Measurements from ENCODE around the gene MARK3. TPM values are rescaled to one million over a fixed set of nuclear protein-coding genes. Genes with fewer than 3 reads are reported as not detected.

MARK3 gene
- total RNA-seq, 1 donor from 2014 or later, result 77.9 TPM

DNA sequence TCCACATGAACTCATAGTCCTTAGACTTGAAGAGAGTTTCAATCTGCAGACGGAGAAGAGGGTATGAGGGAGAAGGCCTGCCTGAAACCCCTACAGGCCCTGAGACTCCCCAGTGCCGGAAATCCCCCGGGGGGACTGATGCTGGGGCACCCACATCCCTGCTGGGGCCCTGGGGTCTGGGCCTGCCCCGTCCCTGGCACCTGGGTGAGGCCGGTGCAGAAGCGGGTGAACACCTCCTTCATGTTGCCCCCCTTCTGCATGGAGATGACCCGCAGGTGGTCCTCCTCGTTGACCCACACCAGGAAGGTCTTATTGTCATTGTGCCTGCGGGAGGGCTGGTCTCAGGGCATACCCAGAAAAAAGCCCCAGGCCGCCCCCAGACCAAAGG, 135.0 kb downstream of the MARK3 start:
- DNase-seq (ENCODE audit: low read depth) (no peak), FAIRE-seq (no peak)
- Histone ChIP-seq H3K36me3 (ENCODE audit: control insufficient read depth, insufficient read depth, low read length) (no peaks in the 10 kb centered on the region), H3K4me3 (ENCODE audit: low read depth, low read length) (peak overlapping the region; percentile 47), H3K27me3 (ENCODE audit: control insufficient read depth, insufficient read depth, low read length) (peaks cover 5% of the 10 kb centered on the region)
- TF ChIP-seq CTCF (IDR thresholded peaks at IDR 0.05; ENCODE audit: insufficient read depth, low read length, severe bottlenecking), result no peak

GRCh38 chr14:103520657-103521437, 135.6 kb downstream of the MARK3 start:
- DNase-seq (ENCODE audit: low read depth), result no peak
- FAIRE-seq, result no peak

DNA sequence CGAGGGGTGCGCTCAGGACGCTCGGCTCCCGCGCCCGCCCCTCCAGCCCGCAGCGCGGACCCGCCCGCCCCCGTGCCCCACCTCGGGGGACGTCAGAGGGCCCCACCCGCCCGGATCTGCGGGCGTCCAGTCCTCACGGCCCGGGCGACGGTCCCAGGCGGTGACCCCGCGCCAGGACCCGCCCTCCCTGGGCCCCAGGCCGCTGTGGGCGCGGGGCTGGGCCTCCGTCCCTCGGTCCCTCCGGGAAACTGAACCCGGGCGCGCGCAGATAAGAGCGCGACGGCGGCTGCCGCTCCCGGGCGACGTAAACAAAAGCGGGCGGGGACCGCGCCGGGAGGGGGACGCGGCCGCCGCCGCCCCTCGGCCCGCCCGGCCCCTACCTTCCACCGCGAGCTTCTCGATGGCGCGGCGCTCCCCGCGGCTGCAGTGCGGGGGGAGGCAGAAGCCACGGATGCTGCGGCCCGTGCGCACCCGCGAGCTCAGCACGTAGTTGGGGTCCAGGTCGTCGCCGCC, 136.3 kb downstream of the MARK3 start:
- DNase-seq (ENCODE audit: low read depth), result no peak
- no peak for TF ChIP-seq CTCF (IDR thresholded peaks at IDR 0.05; ENCODE audit: insufficient read depth, low read length, severe bottlenecking)
- peak overlapping the region; percentile 47 for H3K4me3 ChIP-seq (ENCODE audit: low read depth, low read length)
- peaks cover 5% of the 10 kb centered on the region for H3K27me3 ChIP-seq (ENCODE audit: control insufficient read depth, insufficient read depth, low read length)
- no peaks in the 10 kb centered on the region for H3K36me3 ChIP-seq (ENCODE audit: control insufficient read depth, insufficient read depth, low read length)
- FAIRE-seq, result no peak

More at GRCh38 chr14:103520657-103521437, 135.6 kb downstream of the MARK3 start:
- Histone ChIP-seq H3K4me3 (ENCODE audit: low read depth, low read length) (peak overlapping the region; percentile 47), H3K36me3 (ENCODE audit: control insufficient read depth, insufficient read depth, low read length) (no peaks in the 10 kb centered on the region), H3K27me3 (ENCODE audit: control insufficient read depth, insufficient read depth, low read length) (peaks cover 5% of the 10 kb centered on the region)
- TF ChIP-seq CTCF (IDR thresholded peaks at IDR 0.05; ENCODE audit: insufficient read depth, low read length, severe bottlenecking), result peak; percentile 62

- Histone ChIP-seq H3K4me3 (ENCODE audit: low read depth, low read length) (peak overlapping the region; percentile 47), H3K36me3 (ENCODE audit: control insufficient read depth, insufficient read depth, low read length) (no peaks in the 10 kb centered on the region), H3K27me3 (ENCODE audit: control insufficient read depth, insufficient read depth, low read length) (peaks cover 5% of the 10 kb centered on the region)
- no peak for TF ChIP-seq CTCF (IDR thresholded peaks at IDR 0.05; ENCODE audit: insufficient read depth, low read length, severe bottlenecking)
- DNase-seq (ENCODE audit: low read depth) (no peak), FAIRE-seq (no peak)
Observed at GRCh38 chr14:103521951-103522563, 136.8 kb downstream of the MARK3 start.

DNA sequence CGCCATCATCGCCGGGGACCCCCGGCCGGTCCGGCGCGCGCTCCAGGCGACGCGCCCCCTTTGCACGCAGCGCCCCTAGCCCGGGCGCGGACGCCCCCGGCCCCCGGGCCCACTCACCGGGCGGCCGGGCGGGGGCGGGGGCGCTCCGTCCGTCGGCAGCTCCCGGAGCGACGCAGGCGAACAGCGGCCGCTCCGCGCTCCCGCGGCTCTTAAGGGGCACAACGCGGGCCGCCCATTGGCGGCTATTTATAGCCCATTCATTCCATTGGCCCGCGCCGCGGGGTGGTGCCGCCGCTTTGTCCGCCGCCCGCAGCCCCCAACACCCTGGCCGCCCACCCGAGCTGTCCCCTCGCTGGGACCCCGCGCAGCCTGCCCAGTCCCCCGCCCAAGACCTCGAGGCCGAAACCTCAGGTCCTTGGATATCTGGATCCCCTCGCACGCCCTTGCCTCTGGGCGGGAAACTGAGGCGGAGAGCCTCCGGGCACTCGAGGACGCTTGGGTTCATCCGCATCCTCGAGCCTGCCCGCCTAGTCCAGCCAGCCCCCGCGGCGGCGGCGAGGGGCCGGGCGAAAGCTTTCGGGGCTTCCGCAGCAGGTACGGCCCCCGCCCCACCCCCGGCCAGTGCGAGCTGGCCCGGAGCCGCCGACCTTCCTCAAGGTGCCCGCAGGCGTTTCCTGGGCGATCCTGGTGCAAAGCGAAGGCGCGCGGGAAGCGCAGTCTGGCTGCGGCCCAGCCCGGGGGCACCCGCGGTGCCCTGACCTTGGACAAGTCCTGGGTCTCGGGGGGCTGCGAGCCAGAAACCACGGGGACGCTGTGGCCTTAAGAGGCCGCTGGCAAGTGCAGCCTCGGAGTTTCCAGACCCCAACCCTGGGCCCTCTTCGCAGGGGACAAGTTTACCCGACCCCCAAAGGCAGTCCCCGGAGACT, 137.7 kb downstream of the MARK3 start, which contains the start of gene CKB:
Gene CKB, minus strand, starts transcription at position 182 of the 926 bp plus-strand sequence. CDS start 337 bp downstream, outside the sequence.
- peak within 1 kb of the TSS; percentile 47 for H3K4me3 ChIP-seq (ENCODE audit: low read depth, low read length)
- H3K27me3 ChIP-seq (ENCODE audit: control insufficient read depth, insufficient read depth, low read length), result peaks cover 5% of the 10 kb centered on the region
- no peaks in the 10 kb centered on the region for H3K36me3 ChIP-seq (ENCODE audit: control insufficient read depth, insufficient read depth, low read length)
- DNase-seq (ENCODE audit: low read depth), result no peak
- FAIRE-seq, result no peak
- no peak for TF ChIP-seq CTCF (IDR thresholded peaks at IDR 0.05; ENCODE audit: insufficient read depth, low read length, severe bottlenecking)

Measured in bronchial epithelial cell (primary cell).